ENCODE data around the gene ATXN10. TPM values are rescaled to one million over a fixed set of nuclear protein-coding genes. Genes with fewer than 3 reads are reported as not detected.

Gene ATXN10
- total and polyA plus RNA-seq, 2 of the 8 experiments (the other 6 are each of a cell fraction or from before 2014, with no cell fraction given): 134 to 210 TPM

- Histone ChIP-seq H3K14ac (ENCODE audit: insufficient read length) (no peak overlapping the region), H3K23me2 (ENCODE audit: low read depth, low read length) (no peaks in the 10 kb centered on the region), H4K8ac (ENCODE audit: extremely low read depth, insufficient read depth, low read length) (no peak overlapping the region), H3K9ac (replicated peaks in 1 of 4; ENCODE audit: extremely low read depth in 1 of 4, low read depth in 3 of 4, low read length in 3 of 4) (peak overlapping the region in 1 of 4 experiments; percentile 43; a peak in 1 of 7 replicates), H3K4me1 (replicated peaks in 1 of 4; ENCODE audit: control insufficient read depth in 3 of 4, insufficient read depth in 4 of 4, low read length in 3 of 4) (peaks cover 4 to 26% (median 17%) of the 10 kb centered on the region in 4 experiments; a peak in 6 of 7 replicates), H2BK15ac (ENCODE audit: low read length) (no peak overlapping the region), H2BK20ac (ENCODE audit: low read length) (no peak overlapping the region), H3K9me3 (ENCODE audit: insufficient read depth in 2 of 2, low read depth in 1 of 2, low read length in 1 of 2) (no peaks in the 10 kb centered on the region), H3K56ac (replicated peaks; ENCODE audit: insufficient read length, low read depth, low read length) (no peak overlapping the region), H4K91ac (replicated peaks; ENCODE audit: insufficient read length, low read length) (no peak overlapping the region), H3K4me3 (ENCODE audit: extremely low read depth in 1 of 4, insufficient read depth in 2 of 4, low read depth in 3 of 4, low read length in 4 of 4) (no peak overlapping the region), H3K18ac (ENCODE audit: extremely low read depth, low read length) (no peak overlapping the region), H3K4me2 (ENCODE audit: insufficient read depth in 1 of 2, low read depth in 2 of 2, low read length in 2 of 2) (no peak overlapping the region; a peak in 1 of 4 replicates), H4K5ac (ENCODE audit: insufficient read length, low read depth, low read length) (no peak overlapping the region), H3K79me1 (ENCODE audit: low read depth, low read length) (no peaks in the 10 kb centered on the region; the same call in 1 of the 2 replicates), H3K79me2 (ENCODE audit: control insufficient read depth in 1 of 2, insufficient read depth in 2 of 2, low read length in 2 of 2) (0 out of 4 replicates have a peak, but pooled peaks cover 0 to 2% of the 10 kb centered on the region in 2 experiments), H3K4ac (replicated peaks; ENCODE audit: insufficient read length, low read depth, low read length) (no peak overlapping the region), H2BK120ac (replicated peaks; ENCODE audit: low read depth, low read length) (no peak overlapping the region), H2AK5ac (ENCODE audit: low read depth, low read length) (no peak overlapping the region), H2AFZ (ENCODE audit: low read length) (no peak overlapping the region), H2BK12ac (ENCODE audit: low read depth, low read length) (no peak overlapping the region), H4K20me1 (replicated peaks in 1 of 2; ENCODE audit: control insufficient read depth in 1 of 2, insufficient read depth in 2 of 2, low read length in 2 of 2) (no peaks in the 10 kb centered on the region), H3K27ac (ENCODE audit: low read depth, low read length) (no peak overlapping the region), H3K36me3 (ENCODE audit: control insufficient read depth in 2 of 4, insufficient read depth in 4 of 4, low read length in 3 of 4) (no peaks in the 10 kb centered on the region; a peak in 1 of 8 replicates), H3K27me3 (replicated peaks in 1 of 4; ENCODE audit: control insufficient read depth in 3 of 4, extremely low read depth in 1 of 4, insufficient read depth in 3 of 4, low read length in 3 of 4) (no peaks in the 10 kb centered on the region), H2BK5ac (ENCODE audit: low read depth, low read length) (no peak overlapping the region), H3K23ac (ENCODE audit: insufficient read length) (no peak overlapping the region)
- TF ChIP-seq RXRA (IDR thresholded peaks at IDR 0.05; ENCODE audit: insufficient read depth, low read depth, low read length): no peak
- TF ChIP-seq RFX5 (IDR thresholded peaks at IDR 0.05; ENCODE audit: borderline replicate concordance, low read depth, low read length): no peak
- TF ChIP-seq CHD2 (IDR thresholded peaks at IDR 0.05; ENCODE audit: low read length): no peak
- TF ChIP-seq, protein P1, sequence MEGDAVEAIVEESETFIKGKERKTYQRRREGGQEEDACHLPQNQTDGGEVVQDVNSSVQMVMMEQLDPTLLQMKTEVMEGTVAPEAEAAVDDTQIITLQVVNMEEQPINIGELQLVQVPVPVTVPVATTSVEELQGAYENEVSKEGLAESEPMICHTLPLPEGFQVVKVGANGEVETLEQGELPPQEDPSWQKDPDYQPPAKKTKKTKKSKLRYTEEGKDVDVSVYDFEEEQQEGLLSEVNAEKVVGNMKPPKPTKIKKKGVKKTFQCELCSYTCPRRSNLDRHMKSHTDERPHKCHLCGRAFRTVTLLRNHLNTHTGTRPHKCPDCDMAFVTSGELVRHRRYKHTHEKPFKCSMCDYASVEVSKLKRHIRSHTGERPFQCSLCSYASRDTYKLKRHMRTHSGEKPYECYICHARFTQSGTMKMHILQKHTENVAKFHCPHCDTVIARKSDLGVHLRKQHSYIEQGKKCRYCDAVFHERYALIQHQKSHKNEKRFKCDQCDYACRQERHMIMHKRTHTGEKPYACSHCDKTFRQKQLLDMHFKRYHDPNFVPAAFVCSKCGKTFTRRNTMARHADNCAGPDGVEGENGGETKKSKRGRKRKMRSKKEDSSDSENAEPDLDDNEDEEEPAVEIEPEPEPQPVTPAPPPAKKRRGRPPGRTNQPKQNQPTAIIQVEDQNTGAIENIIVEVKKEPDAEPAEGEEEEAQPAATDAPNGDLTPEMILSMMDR (IDR thresholded peaks at IDR 0.05; ENCODE audit: control extremely low read depth in 1 of 3, insufficient read depth in 1 of 3, low read depth in 1 of 3, low read length in 3 of 3): no peak
- TF ChIP-seq TCF12 (IDR thresholded peaks at IDR 0.05; ENCODE audit: low read depth, low read length): no peak
- no peak for TF ChIP-seq RBBP5 (IDR thresholded peaks at IDR 0.05; ENCODE audit: borderline replicate concordance, low read depth, low read length)
- no peak for TF ChIP-seq FOSL1 (IDR thresholded peaks at IDR 0.05; ENCODE audit: insufficient read depth, low read depth, low read length)
- TF ChIP-seq EGR1 (IDR thresholded peaks at IDR 0.05; ENCODE audit: borderline replicate concordance, low read depth, low read length): no peak
- FAIRE-seq: no peak
- ChIA-PET POLR2A (ENCODE audit: partially characterized antibody) (interaction anchor here (1.1 kb wide), 1 partner anchor 172 kb away, joined by 3 read pairs; the partner anchor contains the start of gene ATXN10), CTCF (ENCODE audit: partially characterized antibody) (interaction anchor here (1.9 kb wide), 1 partner anchor 20 kb away, joined by 10 read pairs; no protein-coding TSS in a partner anchor)
- no peak for DNase-seq (ENCODE audit: low read depth in 1 of 2, low spot score in 2 of 2)
- WGBS, 2 experiments (ENCODE audit: extremely low coverage in 1 of 2, insufficient coverage in 1 of 2, insufficient read length in 1 of 2, insufficient replicate concordance in 2 of 2, low coverage in 1 of 2, low lambda C conversion rate in 2 of 2, missing lambda C conversion rate in 1 of 2): 72% methylated on average over 2 of the region's 2 CpGs; no CpG with 5 or more reads in 1 of the 2 experiments
These were observed 172.4 kb downstream of the ATXN10 start for GRCh38 chr22:45843986-45844385.

Data from H1 (cell line).